HG03064 (cell line): Measurements from ENCODE around the gene JAK2.
"Not testable (repeated sequence)": the region's sequence is repeated elsewhere in the genome, so short reads cannot be mapped to it uniquely, and the experiment has no call there.

Experiments
- ATAC-seq: cut with Tn5 transposase; IDR thresholded peaks from one replicate; pipeline ENCODE4 v1.9.1; 2021; ENCODE audit warnings: low read depth; ENCODE audit not compliant: unreplicated experiment

JAK2 gene

DNA sequence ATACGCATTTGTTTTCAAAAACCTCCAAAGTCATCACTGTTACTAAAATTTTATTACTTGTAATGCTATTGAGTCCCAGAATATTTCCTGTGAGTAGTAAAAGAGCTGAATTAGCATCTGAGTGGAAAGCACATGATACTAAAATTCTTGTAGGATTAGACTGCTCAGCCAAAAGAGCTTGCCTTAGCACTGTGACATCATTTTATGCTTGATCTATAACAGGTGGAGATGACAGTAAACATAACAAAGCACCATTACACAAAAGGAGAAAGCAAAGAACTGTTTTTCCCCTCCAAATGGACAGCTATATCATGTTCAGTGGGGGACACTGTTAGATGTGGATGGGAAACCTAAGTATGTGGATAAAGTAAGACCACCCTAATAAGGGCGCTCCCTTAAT lies 5.8 kb upstream of the JAK2 start:
- no peak for ATAC-seq

DNA sequence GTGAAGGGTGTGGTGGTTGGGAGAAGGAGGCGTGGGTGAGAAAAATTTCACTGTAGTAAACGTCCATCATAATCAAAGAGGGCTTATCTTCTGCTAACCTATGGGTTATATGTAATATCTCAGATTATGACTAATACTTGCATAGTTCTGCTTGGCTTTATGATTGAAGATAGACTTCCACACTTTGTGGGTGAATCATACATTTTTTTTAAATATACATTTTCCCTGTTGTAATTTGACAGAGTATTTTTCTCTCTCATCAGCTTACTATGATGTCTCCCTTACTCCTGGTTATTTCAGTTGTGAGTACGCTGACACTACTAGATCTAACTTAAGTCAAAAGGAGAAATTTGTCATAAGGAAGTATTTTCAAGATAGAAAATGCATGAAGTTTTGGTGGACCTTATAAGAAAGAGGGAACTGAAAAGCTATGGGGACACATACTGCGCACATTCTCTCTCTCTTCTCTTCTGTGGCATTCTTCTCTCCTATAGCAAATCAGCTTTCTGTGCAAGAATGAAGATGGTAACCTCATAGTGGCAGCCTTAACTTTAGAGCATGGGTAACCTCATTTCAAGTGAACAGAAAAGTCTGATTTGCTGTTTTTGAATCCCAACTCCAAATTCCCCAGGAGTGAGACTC lies 4.9 kb upstream of the JAK2 start:
- no peak for ATAC-seq

DNA sequence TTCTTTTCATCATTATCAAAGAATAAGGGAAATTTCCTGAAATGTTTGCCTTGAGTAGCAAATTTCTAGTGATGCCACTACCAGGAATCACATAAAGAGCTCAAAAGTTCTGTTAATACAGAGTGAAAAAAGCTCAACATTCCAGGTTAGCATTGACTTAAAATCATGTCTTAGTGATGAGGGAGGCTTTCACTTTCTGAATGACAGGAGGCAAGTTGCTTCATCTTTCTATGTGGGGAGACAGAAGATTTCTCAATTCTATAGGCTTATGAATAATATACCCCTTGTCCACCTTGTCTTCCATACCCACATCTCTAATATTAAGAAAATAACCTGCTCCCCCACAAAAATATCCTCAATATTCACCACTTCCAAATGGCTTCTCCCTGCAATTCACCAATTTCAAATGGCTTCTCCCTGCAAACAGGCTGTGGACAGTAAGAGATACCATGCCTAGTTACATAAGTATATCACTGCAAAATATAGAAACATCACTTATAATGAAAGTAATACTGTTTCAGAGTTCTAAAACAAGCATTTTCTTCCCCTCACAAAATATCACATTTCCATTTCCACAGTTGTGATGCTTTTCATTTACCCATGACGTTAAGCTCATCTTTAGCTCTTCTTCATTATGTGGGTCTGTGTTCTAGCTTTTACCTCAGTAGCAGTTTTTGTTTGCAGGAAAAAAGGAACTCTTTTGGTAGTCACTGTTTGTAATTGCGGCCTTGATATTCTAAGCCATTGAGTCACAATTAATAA lies 2.2 kb upstream of the JAK2 start:
- ATAC-seq = no peak

DNA sequence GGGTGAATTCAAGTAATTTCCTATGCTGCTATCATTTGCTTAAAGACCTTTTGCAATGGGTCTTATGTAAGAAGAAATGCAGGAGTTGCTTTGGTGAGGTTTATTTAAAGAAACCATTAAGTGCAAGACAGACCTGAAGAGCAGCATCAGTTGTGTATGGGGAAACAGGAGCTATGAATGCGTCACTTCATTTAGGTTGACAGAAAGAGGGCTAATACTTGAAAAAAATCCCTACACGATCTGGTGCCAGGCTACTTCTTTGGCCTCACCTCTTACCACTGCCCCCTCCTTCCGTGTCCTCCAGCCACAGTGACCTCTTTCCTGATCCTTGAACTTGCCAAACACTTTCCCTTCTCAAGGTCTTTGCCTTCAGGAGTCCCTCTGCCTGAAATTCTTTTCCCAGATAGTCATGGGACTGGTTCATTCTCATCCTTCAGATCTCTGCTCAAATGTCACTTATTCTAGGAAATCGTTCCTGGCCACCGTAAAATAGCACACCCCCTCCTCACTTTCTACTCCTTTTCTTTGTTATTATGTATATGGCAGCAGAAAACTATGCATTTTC lies 1.4 kb upstream of the JAK2 start:
- ATAC-seq = no peak

DNA sequence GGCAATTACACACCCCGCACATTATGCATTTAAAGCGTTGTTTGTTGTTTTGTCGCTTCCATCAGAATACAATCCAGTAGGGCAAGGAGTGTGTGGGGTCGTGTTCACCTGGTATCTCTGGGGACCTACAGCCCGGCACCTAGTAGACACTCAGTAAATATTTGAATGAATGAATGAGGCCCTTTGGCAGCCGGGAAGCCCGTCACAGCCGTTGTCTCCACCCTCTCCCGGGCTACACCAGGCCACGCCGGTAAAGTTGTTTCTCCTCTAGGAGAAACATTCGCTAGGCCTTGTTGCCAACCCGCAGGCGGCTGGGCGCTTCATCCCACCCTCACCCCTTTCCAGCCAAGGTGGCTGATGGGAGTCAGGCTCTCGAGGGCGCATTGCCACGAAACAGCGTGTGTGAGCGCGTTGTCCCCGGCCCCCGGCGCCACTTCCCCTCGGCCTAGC lies 876 bp upstream of the JAK2 start:
- peak; percentile 1 for ATAC-seq

DNA sequence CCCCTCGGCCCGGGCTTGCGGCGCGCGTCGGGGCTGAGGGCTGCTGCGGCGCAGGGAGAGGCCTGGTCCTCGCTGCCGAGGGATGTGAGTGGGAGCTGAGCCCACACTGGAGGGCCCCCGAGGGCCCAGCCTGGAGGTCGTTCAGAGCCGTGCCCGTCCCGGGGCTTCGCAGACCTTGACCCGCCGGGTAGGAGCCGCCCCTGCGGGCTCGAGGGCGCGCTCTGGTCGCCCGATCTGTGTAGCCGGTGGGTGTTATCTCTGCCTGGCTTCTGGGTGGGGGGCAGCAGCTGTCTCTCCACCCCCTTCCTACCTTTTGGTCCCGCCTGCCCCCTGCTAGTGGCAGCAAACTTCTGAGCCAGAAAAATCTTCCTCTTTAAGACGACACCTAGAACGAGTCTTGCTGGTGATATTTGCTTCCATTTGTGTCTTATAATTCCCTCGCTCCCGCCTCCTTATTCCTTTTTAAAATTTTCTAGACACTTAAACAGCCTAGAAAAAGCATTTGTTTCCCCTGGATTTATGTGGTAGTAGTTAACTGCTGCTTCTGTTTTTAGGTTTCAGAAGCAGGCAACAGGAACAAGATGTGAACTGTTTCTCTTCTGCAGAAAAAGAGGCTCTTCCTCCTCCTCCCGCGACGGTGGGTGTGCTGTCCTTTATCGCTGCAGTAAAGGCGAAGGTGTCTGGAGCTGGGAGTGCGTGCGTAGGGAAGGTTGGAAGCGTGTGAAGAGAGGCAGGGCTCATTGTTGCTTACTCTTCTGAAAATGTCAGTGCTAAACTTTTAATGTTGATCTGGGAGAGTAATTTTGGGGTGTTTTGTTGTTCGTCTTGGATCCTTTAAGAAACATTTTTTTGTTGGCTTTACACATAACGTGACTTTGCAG lies 554 bp downstream of the JAK2 start:
- ATAC-seq = peak; percentile 25

DNA sequence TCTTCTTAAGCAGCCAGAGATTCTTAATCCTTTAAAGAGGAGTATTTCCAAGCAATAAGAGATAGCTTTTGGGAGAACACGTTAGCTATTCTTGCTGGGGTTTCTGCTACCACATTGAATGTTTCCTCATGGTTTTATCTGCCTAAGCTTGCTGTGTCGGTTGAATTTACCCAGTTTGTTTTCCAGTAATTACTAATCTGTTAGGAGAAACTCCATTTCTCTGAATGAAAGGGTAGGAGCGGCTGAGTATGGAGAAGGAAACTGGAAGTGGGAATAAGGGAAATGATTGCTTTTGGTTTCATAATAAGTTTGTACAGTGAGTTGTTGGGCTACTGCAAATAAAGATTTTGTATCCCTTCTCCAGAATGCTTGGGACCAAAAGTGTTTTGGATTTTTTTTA lies 1.2 kb downstream of the JAK2 start:
- no peak for ATAC-seq

DNA sequence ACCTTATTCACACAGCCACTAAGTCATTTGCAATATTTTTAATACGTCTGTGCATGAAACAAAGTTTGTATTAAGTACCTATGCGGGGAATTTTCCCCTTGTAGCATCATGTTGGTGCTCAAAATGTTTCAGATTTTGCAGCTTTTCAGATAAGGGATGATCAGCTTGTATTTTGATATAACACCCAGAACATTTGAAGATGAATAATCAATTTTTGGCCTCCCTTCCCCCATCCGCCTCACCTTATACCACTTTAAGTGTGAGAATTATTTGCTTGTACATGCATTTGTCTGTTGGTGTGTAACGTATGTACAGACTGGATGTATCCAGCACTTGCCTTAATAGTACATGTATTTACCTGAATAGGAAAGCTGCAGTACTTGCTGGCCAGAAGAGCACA lies 1.7 kb downstream of the JAK2 start:
- ATAC-seq = no peak

DNA sequence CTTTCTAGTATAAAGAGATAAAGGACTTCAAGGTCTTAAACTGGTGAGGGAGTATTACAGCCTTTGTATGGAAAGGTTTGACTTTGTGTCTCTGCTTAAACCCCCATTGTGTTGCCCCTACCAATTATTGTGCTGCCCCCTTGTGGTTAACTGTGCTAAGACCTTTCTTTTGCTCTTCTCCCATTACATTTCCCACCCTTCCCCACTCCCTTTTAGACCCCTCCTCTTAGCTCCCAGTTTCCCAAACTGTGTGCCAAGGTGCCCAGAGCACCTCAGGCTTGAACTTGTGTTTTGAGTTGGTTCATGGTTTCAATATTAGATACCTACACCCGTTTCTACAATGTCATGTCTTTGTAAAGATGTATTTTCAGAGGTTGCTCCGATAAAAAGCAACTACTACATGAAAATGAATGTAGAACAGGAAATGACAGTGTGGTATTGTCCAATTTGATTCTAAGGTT lies 2.9 kb downstream of the JAK2 start:
- ATAC-seq = no peak

DNA sequence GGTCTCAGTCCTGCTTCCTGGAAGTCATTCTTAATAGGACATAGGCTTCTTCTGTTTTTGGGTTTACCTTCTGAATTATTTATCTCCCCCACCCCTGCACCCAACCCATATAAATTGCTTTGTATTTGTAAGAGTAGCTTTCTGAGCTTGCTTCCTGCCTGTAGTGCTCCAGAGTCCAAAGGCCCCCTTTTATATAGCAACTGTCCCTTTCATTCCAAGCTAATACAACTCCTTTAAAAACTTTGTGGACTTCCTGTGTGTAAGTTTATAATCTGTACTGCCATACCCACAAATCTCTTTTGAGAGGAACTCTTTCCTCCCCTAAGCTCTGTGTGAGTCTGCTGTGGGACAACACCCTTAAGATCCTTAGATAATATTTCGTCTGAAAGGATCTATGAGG lies 7.8 kb downstream of the JAK2 start:
- ATAC-seq = no peak

DNA sequence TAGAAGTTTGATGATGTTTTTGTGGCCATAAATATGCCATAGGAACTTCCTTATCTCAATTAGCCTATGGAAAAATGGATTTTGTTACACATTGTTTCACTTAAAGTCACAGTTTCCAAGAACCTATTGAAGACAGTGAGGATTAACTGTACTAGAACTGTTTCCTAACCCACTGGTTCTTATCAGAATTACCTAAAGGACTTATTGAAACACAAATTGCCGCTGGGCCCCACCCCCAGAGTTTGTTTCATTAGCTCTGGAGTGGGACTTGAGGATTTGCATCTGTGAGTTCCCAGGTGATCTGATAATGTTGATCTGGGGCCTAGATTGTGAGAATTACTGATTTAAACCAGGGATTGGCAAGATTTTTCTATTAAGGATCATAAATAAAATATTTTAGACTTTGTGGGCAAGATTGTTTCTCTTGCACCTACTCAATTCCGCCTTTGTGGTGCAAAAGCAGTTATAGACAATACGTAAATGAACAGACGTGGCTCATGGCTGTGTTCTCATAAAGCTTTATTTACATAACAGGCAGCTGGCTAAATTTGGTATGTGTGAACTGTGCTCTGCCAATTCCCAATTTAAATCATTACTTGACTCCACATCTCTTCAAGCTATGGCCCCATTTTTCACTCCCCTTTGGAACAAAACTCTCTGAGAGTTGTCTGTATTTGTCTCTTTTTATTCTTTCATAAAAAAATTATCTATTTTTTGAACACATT lies 9.3 kb downstream of the JAK2 start:
- no peak for ATAC-seq

DNA sequence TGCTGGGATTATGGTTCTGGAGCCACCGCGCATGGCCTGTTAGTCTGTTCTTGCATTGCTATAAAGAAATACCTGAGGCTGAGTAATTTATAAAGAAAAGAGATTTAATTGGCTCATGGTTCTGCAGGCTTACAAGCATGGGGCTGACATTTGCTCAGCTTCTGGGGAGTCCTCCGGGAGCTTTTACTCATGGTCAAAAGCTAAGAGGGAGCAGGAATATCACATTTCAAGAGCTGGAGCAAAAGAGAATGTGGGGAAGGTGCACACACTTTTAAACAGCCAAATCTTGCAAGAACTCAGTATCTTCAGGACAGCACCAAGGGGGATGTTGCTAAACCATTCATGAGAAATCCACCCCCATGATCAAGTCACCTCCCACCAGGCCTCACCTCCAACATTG lies 12.1 kb downstream of the JAK2 start:
- no peak for ATAC-seq

DNA sequence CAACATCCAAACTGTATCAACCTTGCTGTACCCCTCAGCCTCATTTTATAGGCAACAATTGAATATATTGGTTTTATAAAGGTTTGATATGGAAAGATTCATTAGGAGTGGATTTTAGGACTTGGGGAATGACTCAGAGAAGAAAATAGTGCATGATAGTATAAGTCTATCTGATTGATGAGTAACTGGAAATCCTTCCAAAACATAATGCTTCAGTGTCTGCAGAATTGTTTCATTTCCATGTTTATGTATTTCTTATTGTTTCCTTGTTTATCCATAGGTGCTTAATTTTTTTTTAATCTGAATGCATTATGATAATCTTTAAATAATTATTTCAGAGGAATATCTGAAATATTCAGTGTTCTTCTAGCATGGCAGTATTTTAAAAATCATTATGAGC lies 12.6 kb downstream of the JAK2 start:
- ATAC-seq = no peak

DNA sequence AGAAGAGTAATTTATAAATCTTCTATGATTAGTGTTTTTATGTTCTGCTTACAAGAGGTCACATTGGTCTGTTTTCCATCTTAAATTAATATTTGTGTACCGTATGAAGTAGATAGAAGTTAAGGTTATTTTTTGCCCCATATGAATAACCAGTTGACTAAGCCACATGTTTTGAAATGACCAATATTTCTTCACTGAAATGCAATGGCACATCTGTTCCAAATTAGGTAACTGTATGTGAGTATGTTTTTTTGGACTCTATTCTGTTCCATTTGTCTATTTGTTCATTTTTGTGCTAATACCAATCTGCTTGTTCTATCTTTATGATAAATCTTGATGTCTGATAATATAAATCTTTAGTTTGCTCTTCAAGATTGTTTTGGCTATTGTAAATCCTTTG lies 17.7 kb downstream of the JAK2 start:
- ATAC-seq = no peak

DNA sequence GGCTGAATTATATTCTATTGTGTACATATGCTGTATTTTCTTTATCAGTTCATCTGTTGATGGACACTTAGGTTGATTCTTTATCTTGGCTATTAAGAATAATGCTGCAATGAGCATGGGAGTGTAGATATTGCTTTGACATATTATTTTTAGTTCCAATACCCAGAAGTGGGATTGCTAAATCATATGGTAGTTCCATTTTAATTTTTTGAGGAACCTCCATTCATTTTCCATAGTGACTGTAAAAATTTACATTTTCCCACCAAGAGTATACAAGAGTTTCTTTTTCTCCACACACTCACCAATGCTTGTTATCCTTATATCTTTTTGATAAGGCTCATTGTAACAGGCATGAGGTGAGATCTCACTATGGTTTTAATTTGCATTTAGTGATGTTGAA lies 19.4 kb downstream of the JAK2 start:
- no peak for ATAC-seq

DNA sequence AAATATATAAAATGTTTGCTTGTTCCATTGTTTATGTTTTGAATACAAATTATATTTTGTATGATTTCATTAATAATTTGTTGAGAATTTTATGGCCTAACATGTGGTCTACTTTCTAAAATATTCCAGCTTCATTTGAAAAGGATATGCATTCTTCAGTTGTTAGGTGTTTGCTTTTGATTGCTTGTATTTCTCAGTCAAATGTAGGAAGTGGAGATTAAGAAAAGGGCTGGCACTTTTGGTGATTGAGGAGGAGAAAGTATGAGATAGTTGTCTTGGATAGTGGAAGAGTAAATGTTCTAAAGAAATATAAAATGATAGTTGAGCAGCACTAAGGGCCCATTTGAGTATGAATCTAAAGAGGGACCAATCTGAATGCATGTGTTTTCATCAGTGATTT lies 23.1 kb downstream of the JAK2 start:
- ATAC-seq = no peak

DNA sequence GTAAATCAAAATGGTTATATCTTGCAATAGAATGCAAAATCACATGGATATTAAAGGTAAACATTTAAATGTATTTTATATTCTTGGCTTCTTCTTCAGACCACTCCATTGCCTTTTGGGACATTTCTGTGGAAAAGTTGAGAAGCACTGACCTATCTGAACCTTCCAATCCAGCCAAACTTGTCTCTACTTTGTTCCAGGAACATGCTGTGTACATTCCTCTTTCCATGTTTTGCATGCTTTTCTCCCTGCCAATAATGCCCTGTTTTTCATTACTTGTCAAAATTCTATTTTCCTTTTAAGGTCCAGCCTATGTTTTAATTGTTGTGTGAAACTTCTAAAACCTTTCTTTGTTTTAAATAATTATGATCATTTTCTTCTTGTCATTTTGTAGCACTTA lies 28.3 kb downstream of the JAK2 start:
- ATAC-seq = no peak

DNA sequence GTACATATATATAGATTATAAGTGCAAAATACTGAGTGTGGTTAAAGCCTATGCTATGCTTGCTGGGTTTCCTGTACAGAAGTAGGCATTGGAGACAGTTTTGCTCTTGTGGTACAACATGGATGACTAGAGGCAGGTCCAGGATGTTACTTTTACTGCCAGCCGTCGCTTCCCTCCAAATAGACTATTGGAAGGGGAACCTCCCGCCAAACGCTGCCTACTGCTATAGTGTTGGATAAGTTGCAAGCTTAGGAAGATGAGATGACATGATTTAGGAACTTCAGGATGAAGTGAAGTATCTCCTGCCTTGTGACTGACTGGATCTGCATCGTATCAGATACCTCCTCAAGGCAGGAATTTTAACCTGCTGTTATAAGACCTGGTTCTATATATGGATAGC lies 30.9 kb downstream of the JAK2 start:
- no peak for ATAC-seq

DNA sequence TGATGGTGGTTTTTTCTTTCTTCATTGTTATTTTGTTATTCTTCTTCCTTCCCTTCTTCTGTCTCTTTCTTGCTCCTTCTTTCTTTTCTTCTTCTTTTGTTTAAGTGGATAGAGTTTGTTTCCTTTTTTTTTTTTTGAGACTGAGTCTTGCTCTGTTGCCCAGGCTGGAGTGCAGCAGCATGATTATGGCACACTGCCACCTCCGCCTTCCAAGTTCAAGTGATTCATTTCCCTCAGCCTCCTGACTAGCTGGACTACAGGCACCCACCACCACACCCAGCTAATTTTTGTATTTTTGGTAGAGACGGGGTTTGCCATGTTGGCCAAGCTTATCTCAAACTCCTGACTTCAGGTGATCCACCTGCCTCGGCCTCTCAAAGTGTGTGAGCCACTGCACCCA lies 40.3 kb downstream of the JAK2 start:
- no peak for ATAC-seq

DNA sequence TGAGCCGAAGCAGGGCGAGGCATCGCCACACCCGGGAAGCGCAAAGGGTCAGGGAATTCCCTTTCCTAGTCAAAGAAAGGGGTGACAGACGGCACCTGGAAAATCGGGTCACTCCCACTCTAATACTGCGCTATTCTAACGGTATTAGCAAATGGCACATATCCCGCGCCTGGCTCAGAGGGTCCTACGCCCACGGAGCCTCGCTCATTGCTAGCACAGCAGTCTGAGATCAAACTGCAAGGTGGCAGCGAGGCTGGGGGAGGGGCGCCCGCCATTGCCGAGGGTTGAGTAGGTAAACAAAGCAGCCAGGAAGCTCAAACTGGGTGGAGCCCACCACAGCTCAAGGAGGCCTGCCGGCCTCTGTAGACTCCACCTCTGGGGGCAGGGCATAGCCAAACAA lies 46.9 kb downstream of the JAK2 start:
- ATAC-seq = not testable (repeated sequence)
